Measurements from ENCODE around the gene FAM149B1. TPM values are rescaled to one million over a fixed set of nuclear protein-coding genes. Genes with fewer than 3 reads are reported as not detected.

The FAM149B1 gene
- total RNA-seq, 2 experiments from 2014 or later, result 15.2 to 17.0 TPM

DNA sequence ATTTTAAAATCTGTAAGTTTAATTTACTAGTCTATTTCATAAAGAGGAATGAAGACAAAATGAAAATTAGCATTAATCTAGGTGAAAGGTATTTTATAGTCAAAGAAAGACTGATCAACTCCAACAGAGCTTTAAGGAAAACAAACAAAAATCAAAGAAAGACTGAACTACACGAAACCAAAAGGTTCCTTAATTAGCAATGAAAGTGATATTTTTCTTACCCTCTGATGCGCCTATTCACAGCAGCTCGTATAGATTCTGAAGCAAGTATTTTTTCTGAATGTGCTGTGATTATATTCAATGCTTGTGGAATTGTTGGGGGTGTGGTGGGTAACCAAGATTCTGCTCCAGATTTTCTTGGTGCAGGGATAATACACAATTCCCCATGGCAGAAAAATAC lies 11.9 kb upstream of the FAM149B1 start:
- no peaks in the 10 kb centered on the region for H3K9me3 Mint-ChIP-seq
- H3K4me3 Mint-ChIP-seq, result no peak overlapping the region
- ChIA-PET CTCF (no interaction called here), POLR2A (interaction anchor here (0.8 kb wide), 1 partner anchor 45 kb away, joined by 4 read pairs; no protein-coding TSS in a partner anchor)
- no peaks in the 10 kb centered on the region for H3K27me3 Mint-ChIP-seq
- H3K36me3 Mint-ChIP-seq (ENCODE audit: low read depth), result peaks cover 41% of the 10 kb centered on the region
- peaks cover 11% of the 10 kb centered on the region for H3K4me1 Mint-ChIP-seq
- no peak for DNase-seq
- H3K27ac Mint-ChIP-seq, result no peak overlapping the region

DNA sequence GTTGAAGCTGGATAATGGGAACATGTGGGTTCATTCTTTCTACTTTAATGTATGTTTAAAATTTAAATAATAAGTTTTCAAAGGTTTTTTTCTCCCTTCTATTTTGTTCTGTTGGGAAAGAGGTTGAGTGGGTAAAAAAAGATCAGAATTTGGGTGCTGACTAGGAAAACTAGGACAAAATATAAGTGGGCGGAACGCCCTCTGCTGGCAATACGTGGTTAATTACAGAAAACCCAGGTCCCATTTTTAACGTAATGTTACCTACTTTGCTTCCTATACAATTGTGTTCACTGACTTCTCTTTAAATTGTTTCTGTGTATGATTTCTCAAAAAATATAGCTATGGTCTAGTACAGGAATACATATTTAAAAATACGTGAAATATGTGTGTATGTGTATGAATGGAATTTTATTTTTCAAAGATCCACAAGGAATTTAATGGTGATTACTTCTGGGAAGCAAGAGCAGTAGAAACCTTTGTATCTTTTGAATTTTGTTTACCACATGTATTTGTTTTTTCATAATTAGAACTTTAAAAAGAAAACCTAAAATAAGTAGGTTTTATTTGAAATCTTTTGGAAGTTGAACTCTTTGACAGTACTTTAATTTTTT lies 8.8 kb upstream of the FAM149B1 start:
- no peaks in the 10 kb centered on the region for H3K27me3 Mint-ChIP-seq
- CTCF ChIA-PET, result interaction anchor here (0.9 to 1.6 kb wide), 6 partner anchors 9 to 270 kb away, joined by 3 to 6 read pairs (median 4); partner anchors contain the start of gene FAM149B1
- POLR2A ChIA-PET, result no interaction called here
- peaks cover 32% of the 10 kb centered on the region for H3K4me1 Mint-ChIP-seq
- H3K9me3 Mint-ChIP-seq, result no peaks in the 10 kb centered on the region
- H3K4me3 Mint-ChIP-seq, result no peak overlapping the region
- H3K27ac Mint-ChIP-seq, result peak overlapping the region; percentile 36
- H3K36me3 Mint-ChIP-seq (ENCODE audit: low read depth), result peaks cover 42% of the 10 kb centered on the region
- DNase-seq, result peak; percentile 64

DNA sequence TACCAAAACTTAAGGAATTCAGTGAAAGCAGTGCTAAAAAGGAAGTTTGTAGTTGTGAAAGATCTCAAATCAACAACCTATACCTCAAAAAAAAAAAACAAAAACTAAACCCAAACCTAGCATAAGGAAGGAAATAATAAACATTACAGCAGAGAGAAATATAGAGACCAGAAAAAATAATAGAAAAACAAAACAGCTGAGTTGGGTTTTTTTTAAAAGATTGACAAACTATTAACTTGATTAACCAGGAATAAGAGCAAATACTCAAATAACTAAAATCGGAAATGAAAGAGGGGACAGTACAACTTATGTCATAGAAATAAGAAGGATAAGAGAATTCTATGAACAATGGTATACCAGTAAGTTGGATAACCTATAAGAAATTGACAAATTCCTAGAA lies 6.8 kb upstream of the FAM149B1 start:
- Mint-ChIP-seq H3K27ac (no peak overlapping the region), H3K4me1 (peaks cover 41% of the 10 kb centered on the region), H3K9me3 (no peaks in the 10 kb centered on the region), H3K4me3 (no peak overlapping the region), H3K36me3 (ENCODE audit: low read depth) (peaks cover 42% of the 10 kb centered on the region), H3K27me3 (no peaks in the 10 kb centered on the region)
- no peak for DNase-seq
- ChIA-PET POLR2A (no interaction called here), CTCF (interaction anchor here (1.4 kb wide), 1 partner anchor 64 kb away, joined by 6 read pairs; the partner anchor contains the start of gene P4HA1)

DNA sequence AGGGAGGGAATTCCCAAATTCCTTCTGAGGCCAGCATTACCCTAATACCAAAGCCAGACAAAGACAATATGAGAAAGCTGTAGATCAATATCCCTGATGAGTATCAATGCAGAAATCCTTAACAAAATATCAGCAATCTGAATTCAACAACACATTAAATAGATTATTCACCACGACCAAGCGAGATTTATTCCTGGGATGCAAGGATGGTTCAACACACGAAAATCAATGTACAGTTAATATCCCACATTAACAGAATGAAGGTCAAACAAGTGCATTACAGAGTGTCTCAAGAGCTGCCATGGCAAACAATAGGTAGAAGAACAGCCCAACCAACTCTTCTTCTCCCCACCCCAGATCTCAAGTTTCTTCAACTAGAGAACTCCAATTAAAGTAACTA lies 6.3 kb upstream of the FAM149B1 start:
- CTCF ChIA-PET, result interaction anchor here (1.4 kb wide), 1 partner anchor 65 kb away, joined by 6 read pairs; the partner anchor contains the start of gene P4HA1
- H3K4me3 Mint-ChIP-seq, result no peak overlapping the region
- H3K9me3 Mint-ChIP-seq, result no peaks in the 10 kb centered on the region
- H3K27me3 Mint-ChIP-seq, result no peaks in the 10 kb centered on the region
- H3K4me1 Mint-ChIP-seq, result peaks cover 47% of the 10 kb centered on the region
- peak overlapping the region; percentile 4 for H3K27ac Mint-ChIP-seq
- no peak for DNase-seq
- peaks cover 40% of the 10 kb centered on the region for H3K36me3 Mint-ChIP-seq (ENCODE audit: low read depth)
- POLR2A ChIA-PET, result no interaction called here

DNA sequence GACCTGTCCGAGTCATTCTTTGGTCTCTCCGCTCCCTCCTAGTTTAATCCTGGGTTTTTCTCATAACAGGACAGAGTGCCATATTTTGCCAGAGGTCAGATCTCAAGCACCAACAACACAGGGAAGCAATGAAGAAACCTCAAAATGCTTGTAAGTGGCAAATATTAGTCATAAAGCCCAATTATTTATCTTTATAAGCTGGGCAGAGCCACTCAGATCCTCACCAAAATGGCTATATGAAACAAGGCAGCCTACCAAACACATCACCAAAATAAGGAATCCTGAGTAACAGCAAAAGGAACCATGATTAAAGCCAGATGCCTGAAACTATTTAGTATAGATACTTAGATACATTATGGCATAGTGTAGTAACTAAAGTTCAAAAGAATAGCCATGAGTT lies 4.8 kb upstream of the FAM149B1 start:
- CTCF ChIA-PET, result interaction anchor here (0.6 kb wide), 1 partner anchor 10 kb away, joined by 7 read pairs; no protein-coding TSS in a partner anchor
- H3K9me3 Mint-ChIP-seq, result no peaks in the 10 kb centered on the region
- POLR2A ChIA-PET, result no interaction called here

DNA sequence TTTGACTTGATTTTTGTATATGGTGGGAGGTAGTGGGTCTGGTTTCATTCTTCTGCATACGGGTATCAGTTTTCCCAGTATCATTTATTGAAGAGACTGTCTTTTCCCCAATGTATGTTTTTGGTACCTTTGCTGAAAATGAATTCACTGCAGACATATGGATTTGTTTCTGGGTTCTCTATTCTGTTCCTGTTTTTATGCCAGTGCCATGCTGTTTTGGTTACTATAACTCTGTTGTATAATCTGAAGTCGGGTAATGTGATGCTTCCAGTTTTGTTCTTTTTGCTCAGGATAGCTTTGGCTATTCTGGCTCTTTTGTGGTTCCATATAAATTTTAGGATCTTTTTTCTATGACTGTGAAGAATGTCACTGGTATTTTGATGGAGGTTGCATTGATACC lies 947 bp upstream of the FAM149B1 start:
- POLR2A ChIA-PET, result no interaction called here
- Mint-ChIP-seq H3K27me3 (no peaks in the 10 kb centered on the region), H3K4me3 (peak overlapping the region; percentile 100), H3K36me3 (ENCODE audit: low read depth) (peaks cover 30% of the 10 kb centered on the region), H3K4me1 (peaks cover 43% of the 10 kb centered on the region), H3K9me3 (no peaks in the 10 kb centered on the region), H3K27ac (peak overlapping the region; percentile 100)
- DNase-seq, result no peak
- CTCF ChIA-PET, result no interaction called here

More for the DNA sequence above, 4.8 kb upstream of the FAM149B1 start:
- Mint-ChIP-seq H3K27ac (no peak overlapping the region), H3K27me3 (no peaks in the 10 kb centered on the region), H3K36me3 (ENCODE audit: low read depth) (peaks cover 46% of the 10 kb centered on the region), H3K4me3 (no peak overlapping the region), H3K4me1 (peaks cover 59% of the 10 kb centered on the region)
- DNase-seq, result no peak

DNA sequence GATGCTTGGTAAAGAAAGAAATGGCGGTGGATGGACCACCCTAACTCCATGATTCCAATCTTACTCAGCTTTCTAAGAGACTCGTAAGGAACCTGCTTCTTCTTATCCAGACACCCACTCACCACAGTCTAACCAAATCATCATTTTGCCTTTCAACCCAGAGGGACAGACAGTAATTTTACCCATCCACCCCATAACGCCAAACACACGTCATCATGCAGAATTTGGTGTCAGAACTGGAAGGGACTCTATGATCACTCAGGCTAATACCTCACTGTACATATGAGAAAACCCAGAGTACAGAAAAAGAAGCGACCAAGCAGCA lies 499 bp upstream of the FAM149B1 start:
- H3K9me3 Mint-ChIP-seq, result no peaks in the 10 kb centered on the region
- DNase-seq, result no peak
- H3K4me3 Mint-ChIP-seq, result peak overlapping the region; percentile 100
- ChIA-PET CTCF (interaction anchor here (1.1 kb wide), 1 partner anchor 73 kb away, joined by 4 read pairs; no protein-coding TSS in a partner anchor), POLR2A (no interaction called here)
- H3K4me1 Mint-ChIP-seq, result peaks cover 40% of the 10 kb centered on the region
- H3K27ac Mint-ChIP-seq, result peak overlapping the region; percentile 100
- peaks cover 26% of the 10 kb centered on the region for H3K36me3 Mint-ChIP-seq (ENCODE audit: low read depth)
- H3K27me3 Mint-ChIP-seq, result no peaks in the 10 kb centered on the region

DNA sequence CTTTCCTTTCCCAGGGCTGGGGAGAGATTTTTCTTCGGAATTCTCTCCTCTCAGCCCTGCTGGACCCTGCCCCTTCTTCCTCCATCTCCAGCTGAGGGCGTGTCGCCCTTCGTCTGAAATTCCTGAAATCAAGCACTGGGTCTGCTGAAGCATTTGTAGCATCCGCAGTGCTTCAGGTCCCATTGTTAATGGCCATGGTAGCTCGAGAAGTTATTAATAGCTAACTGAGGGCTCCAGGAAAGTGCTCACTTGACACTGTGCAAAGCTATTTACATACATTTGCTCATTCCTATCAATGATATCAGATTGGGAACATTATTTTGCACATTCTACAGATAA lies 515 bp downstream of the FAM149B1 start:
- CTCF ChIA-PET, result interaction anchor here (0.8 to 3.2 kb wide), 4 partner anchors 10 to 74 kb away, joined by 3 to 11 read pairs (median 4); no protein-coding TSS in a partner anchor
- peaks cover 20% of the 10 kb centered on the region for H3K36me3 Mint-ChIP-seq (ENCODE audit: low read depth)
- no peaks in the 10 kb centered on the region for H3K9me3 Mint-ChIP-seq
- no peaks in the 10 kb centered on the region for H3K27me3 Mint-ChIP-seq
- peak overlapping the region; percentile 97 for H3K27ac Mint-ChIP-seq
- no peak for DNase-seq
- peaks cover 34% of the 10 kb centered on the region for H3K4me1 Mint-ChIP-seq
- peak overlapping the region; percentile 100 for H3K4me3 Mint-ChIP-seq
- POLR2A ChIA-PET, result interaction anchor here (0.7 to 1.0 kb wide), 2 partner anchors 72 to 79 kb away, joined by 3 to 4 read pairs; partner anchors contain the start of genes DNAJC9 and P4HA1

DNA sequence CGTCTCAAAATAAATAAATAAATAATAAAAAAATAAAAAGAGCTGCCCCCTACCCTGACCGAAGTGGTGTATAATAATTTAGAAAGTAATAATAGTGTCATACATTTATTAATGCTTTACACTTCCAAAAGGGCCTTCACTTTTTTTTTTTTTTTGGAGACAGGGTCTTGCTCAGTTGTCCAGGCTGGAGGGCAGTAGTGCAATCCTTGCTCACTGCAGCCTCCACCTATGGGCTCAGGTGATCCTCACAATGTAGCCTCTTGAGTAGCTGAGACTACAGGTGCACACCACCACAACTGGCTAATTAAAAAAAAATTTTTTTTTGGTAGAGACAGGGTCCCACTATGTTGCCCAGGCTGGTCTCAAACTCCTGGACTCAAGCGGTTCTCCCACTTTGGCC lies 1.4 kb downstream of the FAM149B1 start:
- CTCF ChIA-PET, result interaction anchor here (0.7 to 3.2 kb wide), 4 partner anchors 11 to 600 kb away, joined by 3 to 11 read pairs (median 5); partner anchors contain the start of gene DNAJC9
- peaks cover 18% of the 10 kb centered on the region for H3K36me3 Mint-ChIP-seq (ENCODE audit: low read depth)
- no peaks in the 10 kb centered on the region for H3K27me3 Mint-ChIP-seq
- POLR2A ChIA-PET, result interaction anchor here (0.6 kb wide), 1 partner anchor 1018 kb away, joined by 3 read pairs; no protein-coding TSS in a partner anchor
- DNase-seq, result no peak
- peak overlapping the region; percentile 66 for H3K27ac Mint-ChIP-seq
- H3K4me3 Mint-ChIP-seq, result peak overlapping the region; percentile 60
- H3K9me3 Mint-ChIP-seq, result no peaks in the 10 kb centered on the region
- H3K4me1 Mint-ChIP-seq, result peaks cover 32% of the 10 kb centered on the region

DNA sequence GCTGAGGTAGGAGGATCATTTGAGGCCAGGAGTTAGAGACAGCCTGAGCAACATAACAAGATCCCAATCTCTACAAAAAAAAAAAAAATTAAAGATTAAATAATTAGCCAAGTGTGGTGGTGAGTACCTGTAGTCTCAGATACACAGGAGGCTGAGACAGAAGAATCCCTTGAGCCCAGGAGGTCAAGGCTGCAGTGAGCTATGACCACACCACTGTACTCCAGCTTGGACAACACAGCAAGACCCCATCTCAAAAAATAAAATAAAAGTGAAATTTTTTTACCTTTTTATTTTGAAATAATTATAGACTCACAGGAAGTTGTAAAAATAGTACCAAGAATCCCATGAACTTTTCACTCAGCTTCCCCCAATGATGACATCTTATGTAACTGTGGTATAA lies 4.9 kb downstream of the FAM149B1 start:
- DNase-seq, result no peak
- H3K4me1 Mint-ChIP-seq, result peaks cover 6% of the 10 kb centered on the region
- POLR2A ChIA-PET, result no interaction called here
- peaks cover 3% of the 10 kb centered on the region for H3K36me3 Mint-ChIP-seq (ENCODE audit: low read depth)
- no peak overlapping the region for H3K4me3 Mint-ChIP-seq
- H3K27me3 Mint-ChIP-seq, result no peaks in the 10 kb centered on the region
- H3K27ac Mint-ChIP-seq, result no peak overlapping the region
- H3K9me3 Mint-ChIP-seq, result no peaks in the 10 kb centered on the region
- CTCF ChIA-PET, result interaction anchor here (0.6 to 2.0 kb wide), 4 partner anchors 9 to 219 kb away, joined by 3 to 7 read pairs (median 4); no protein-coding TSS in a partner anchor

DNA sequence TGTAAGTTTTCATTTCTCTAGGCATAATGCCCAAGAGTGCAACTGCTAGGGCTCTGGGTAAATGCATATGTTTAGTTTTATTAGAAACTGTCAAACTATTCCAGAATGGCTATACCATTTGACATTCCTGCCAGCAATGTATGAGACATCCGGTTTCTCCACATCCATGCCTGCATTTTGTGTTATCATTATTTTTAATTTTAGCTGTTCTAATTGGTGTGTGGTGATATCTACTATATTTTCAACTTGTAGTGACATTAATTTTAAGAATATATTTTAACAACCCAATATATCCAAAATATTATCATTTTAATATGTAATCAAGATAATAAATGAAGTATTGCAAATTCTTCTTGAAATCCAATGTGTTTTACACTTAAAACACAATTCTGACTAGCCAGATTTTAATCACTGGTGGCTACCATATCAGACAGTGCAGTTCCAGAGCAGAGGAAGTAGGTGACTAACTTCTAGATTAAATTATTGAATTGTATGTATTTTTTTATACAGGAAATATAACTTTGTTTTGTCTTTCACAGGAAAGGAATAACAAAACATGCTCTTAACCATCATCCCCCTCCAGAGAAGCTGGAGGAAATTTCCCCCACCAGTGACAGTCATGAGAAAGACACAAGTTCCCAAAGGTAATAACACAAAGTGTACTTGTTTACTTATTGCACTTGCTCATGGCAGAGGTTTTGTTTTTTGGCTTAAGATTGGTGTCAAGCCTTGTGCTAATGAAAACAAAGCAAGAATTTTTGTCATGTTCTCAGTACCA lies 6.4 kb downstream of the FAM149B1 start:
- Mint-ChIP-seq H3K4me3 (no peak overlapping the region), H3K27me3 (no peaks in the 10 kb centered on the region), H3K27ac (no peak overlapping the region), H3K36me3 (ENCODE audit: low read depth) (peaks cover 2% of the 10 kb centered on the region), H3K9me3 (no peaks in the 10 kb centered on the region), H3K4me1 (no peaks in the 10 kb centered on the region)
- ChIA-PET POLR2A (interaction anchor here (0.6 kb wide), 1 partner anchor 1038 kb away, joined by 3 read pairs; no protein-coding TSS in a partner anchor), CTCF (interaction anchor here (2.0 kb wide), 1 partner anchor 8 kb away, joined by 5 read pairs; no protein-coding TSS in a partner anchor)
- no peak for DNase-seq

DNA sequence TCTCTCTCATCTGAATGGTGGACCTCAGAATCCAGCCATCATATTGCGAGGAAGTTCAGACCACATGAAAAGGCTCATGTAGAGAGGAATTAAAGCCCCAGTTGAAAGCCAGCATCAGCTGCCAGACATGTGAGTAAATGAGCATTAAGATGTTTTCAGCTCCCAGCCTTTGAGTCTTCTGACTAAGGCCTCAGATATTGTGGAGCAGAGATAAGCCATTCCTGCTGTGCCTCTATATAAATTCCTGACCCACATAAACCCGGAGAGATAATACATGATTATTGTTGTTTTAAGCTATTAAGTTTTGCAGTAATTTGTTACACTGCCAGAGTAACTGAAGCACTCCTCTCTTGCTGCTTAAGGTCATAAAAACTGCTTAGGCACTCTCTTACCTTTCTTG lies 14.6 kb downstream of the FAM149B1 start:
- no peak overlapping the region for H3K4me3 Mint-ChIP-seq
- H3K36me3 Mint-ChIP-seq (ENCODE audit: low read depth), result peaks cover 16% of the 10 kb centered on the region
- H3K4me1 Mint-ChIP-seq, result no peaks in the 10 kb centered on the region
- ChIA-PET POLR2A (no interaction called here), CTCF (interaction anchor here (0.6 to 2.2 kb wide), 4 partner anchors 9 to 222 kb away, joined by 3 to 11 read pairs (median 4); partner anchors contain the start of genes ECD and FAM149B1)
- no peaks in the 10 kb centered on the region for H3K9me3 Mint-ChIP-seq
- H3K27me3 Mint-ChIP-seq, result no peaks in the 10 kb centered on the region
- H3K27ac Mint-ChIP-seq, result no peak overlapping the region
- no peak for DNase-seq

Measured in activated CD4-positive, alpha-beta T cell treated with anti-CD3 and anti-CD28 coated beads, Interleukin-2, amount 10 ng/mL, durations not matched to agents 7 days and 5 days (primary cell).